Mesothelial cell of epicardium (in vitro differentiated cells): ENCODE measurements around the gene FUS. TPM values are rescaled to one million over a fixed set of nuclear protein-coding genes. Genes with fewer than 3 reads are reported as not detected.
A peak's percentile ranks its signal among the peaks of the same experiment; 100 is the strongest.
"Not testable (repeated sequence)": the region's sequence is repeated elsewhere in the genome, so short reads cannot be mapped to it uniquely, and the experiment has no call there.

Source experiments
- DNase-seq, 2 experiments: peaks; one replicate each; pipeline ENCODE4 v3.0.0; 2021; ENCODE audit warnings: low spot score in 2 of 2; ENCODE audit not compliant: unreplicated experiment in 2 of 2
- H3K27ac Mint-ChIP-seq: 2 replicates; pipeline ENCODE4 v1.8.0; 2021; ENCODE audit warnings: mixed read lengths
- H3K27me3 Mint-ChIP-seq: 2 replicates; pipeline ENCODE4 v1.8.0; 2021; ENCODE audit warnings: low read depth, mixed read lengths
- H3K36me3 Mint-ChIP-seq: 2 replicates; pipeline ENCODE4 v1.8.0; 2021; ENCODE audit warnings: mixed read lengths
- H3K4me1 Mint-ChIP-seq: 2 replicates; pipeline ENCODE4 v1.8.0; 2021; ENCODE audit warnings: mixed read lengths
- H3K4me3 Mint-ChIP-seq: 2 replicates; pipeline ENCODE4 v1.8.0; 2021; ENCODE audit warnings: mild to moderate bottlenecking, moderate library complexity, mixed read lengths
- H3K9me3 Mint-ChIP-seq: 2 replicates; pipeline ENCODE4 v1.8.0; 2021; ENCODE audit warnings: mixed read lengths
- total RNA-seq: library from RNA; stranded (reverse); gene quantifications from 3 replicates; pipeline ENCODE4 v1.2.1, GENCODE V29; 2021
- TF ChIP-seq, protein P1 (sequence below): fragments of 200-600 bp; sonication (generic); IDR thresholded peaks from one replicate; pipeline ENCODE4 v1.5.0; 2021; ENCODE audit warnings: antibody characterized with exemption; ENCODE audit not compliant: unreplicated experiment

The FUS gene
- total RNA-seq, 1 donor from 2014 or later = 718 TPM

DNA sequence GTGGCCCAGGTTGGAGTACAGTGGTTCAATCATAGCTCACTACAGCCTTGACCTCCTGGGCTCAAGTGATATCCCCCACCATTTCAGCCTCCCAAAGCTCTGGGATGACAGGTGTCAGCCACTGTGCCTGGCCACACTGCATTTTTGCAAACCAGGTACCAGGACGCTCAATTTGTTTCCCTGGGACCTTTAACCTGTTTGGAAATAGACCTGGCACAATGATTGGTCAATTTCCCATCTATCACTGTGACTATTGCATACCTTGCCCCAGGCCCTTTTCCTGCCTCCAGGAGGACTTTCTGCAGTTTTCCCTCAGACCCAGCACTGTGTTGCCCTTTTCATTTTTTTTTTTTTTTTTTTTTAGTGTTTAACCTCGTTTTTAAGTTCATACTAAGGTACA, 11.1 kb upstream of the FUS start:
- H3K27ac Mint-ChIP-seq = no peak overlapping the region
- DNase-seq = no peak
- H3K27me3 Mint-ChIP-seq = no peaks in the 10 kb centered on the region
- peaks cover 3% of the 10 kb centered on the region for H3K4me1 Mint-ChIP-seq
- TF ChIP-seq, protein P1, sequence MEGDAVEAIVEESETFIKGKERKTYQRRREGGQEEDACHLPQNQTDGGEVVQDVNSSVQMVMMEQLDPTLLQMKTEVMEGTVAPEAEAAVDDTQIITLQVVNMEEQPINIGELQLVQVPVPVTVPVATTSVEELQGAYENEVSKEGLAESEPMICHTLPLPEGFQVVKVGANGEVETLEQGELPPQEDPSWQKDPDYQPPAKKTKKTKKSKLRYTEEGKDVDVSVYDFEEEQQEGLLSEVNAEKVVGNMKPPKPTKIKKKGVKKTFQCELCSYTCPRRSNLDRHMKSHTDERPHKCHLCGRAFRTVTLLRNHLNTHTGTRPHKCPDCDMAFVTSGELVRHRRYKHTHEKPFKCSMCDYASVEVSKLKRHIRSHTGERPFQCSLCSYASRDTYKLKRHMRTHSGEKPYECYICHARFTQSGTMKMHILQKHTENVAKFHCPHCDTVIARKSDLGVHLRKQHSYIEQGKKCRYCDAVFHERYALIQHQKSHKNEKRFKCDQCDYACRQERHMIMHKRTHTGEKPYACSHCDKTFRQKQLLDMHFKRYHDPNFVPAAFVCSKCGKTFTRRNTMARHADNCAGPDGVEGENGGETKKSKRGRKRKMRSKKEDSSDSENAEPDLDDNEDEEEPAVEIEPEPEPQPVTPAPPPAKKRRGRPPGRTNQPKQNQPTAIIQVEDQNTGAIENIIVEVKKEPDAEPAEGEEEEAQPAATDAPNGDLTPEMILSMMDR = no peak
- H3K36me3 Mint-ChIP-seq = no peaks in the 10 kb centered on the region
- no peaks in the 10 kb centered on the region for H3K9me3 Mint-ChIP-seq
- no peak overlapping the region for H3K4me3 Mint-ChIP-seq

DNA sequence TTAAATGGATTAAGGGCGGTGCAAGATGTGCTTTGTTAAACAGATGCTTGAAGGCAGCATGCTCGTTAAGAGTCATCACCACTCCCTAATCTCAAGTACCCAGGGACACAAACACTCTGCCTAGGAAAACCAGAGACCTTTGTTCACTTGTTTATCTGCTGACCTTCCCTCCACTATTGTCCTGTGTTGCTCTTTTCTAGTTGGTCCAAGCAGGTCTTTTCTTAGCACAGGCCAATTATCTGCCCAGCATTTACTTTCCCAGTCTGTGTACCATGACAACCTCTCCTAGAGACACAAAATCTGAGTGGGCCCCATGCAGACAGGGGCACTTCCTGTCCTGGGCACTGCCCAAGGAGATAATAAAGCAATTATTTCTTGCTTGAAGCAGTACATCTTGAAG, 9.9 kb upstream of the FUS start:
- H3K4me1 Mint-ChIP-seq, H3K9me3 Mint-ChIP-seq, H3K27me3 Mint-ChIP-seq, DNase-seq, H3K36me3 Mint-ChIP-seq, H3K4me3 Mint-ChIP-seq: not testable (repeated sequence)
- peak overlapping the region; percentile 28 for H3K27ac Mint-ChIP-seq

DNA sequence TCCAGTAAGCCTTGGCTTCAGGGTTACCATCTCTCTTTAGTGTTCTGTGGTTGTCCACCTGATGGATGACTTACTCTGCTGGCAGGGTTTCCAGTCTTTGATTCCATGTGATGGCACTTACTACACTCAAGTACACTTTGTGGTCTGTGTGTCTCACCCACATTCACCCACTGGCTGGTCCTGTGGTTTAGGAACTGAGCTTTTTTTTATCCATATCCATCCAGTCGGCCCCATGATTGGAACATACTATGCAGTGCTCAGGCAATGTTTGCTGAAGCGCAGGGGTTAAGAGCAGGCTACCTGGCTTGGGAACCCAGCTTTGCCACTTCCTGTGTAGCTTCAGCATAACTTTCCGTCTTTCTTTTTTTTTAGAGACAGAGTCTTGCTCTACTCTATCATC, 2.8 kb upstream of the FUS start:
- peaks cover 15% of the 10 kb centered on the region for H3K4me1 Mint-ChIP-seq
- H3K36me3 Mint-ChIP-seq = no peaks in the 10 kb centered on the region
- no peaks in the 10 kb centered on the region for H3K27me3 Mint-ChIP-seq
- TF ChIP-seq, protein P1 = no peak
- no peak for DNase-seq
- no peaks in the 10 kb centered on the region for H3K9me3 Mint-ChIP-seq
- no peak overlapping the region for H3K27ac Mint-ChIP-seq
- H3K4me3 Mint-ChIP-seq = no peak overlapping the region

DNA sequence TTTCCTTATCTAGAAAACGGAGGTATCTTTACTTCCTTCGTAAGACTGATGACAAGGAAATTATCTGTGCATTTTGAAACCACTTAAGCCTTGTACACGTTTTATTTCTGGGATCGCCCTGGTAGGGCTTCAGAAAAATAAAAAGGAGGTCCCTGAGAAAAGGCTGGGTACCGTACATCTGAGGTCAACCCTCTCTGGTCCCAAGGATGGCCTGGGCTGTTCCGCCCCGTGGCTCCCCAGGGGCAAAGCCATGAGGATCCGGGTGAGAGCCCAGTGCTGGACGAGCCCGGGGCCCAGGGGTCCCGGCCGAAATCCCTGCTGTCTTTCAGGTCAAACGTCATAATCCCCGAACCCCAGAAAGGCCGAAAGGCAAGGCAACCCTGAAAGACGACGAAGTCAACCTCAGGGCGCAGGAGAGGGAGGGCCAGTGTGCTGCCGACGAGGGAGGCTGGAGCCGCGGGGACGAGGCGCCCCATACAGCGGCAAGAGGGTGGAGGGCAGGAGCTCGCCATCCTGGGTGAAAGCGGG, 656 bp upstream of the FUS start:
- no peaks in the 10 kb centered on the region for H3K9me3 Mint-ChIP-seq
- DNase-seq = no peak
- peak overlapping the region; percentile 94 for H3K4me3 Mint-ChIP-seq
- H3K27me3 Mint-ChIP-seq = no peaks in the 10 kb centered on the region
- TF ChIP-seq, protein P1 = no peak
- peaks cover 3% of the 10 kb centered on the region for H3K36me3 Mint-ChIP-seq
- H3K4me1 Mint-ChIP-seq = peaks cover 35% of the 10 kb centered on the region
- peak overlapping the region; percentile 100 for H3K27ac Mint-ChIP-seq

DNA sequence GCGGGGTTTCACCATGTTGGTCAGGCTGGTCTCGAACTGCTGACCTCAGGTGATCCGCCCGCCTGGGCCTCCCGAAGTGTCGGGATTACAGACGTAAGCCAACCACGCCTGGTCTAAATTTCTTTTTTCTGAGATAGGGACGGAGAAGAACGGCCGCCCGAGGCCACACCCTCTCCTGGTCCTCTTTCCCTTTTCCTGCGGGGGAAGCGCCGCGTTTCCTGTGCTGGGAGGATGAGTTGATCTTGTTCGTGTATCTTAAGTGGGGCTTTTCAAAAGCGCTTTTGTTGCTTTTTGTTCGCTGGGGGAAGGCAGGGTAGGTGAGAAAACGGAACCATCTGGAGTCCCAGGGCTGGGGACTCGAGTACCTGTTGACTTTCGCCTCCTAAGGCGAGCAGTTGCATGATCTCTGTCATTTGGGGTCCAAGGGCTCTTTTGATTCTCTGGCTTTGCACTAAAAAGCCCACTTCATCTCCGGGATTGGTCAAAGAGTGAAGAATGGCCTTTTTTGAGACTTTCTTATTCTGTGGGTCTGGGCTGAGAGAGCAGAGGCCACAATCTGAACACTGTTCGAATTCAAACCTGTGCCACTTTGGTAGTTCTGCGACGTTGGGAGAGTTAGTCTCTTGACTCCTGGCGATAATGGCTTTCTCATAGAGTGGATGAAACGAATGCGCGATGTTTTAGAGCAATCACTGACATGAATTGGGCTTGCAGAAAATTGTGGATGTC, 1.3 kb downstream of the FUS start:
- Mint-ChIP-seq H3K27ac (peak overlapping the region; percentile 100), H3K4me1 (peaks cover 35% of the 10 kb centered on the region), H3K36me3 (peaks cover 18% of the 10 kb centered on the region), H3K27me3 (no peaks in the 10 kb centered on the region), H3K4me3 (peak overlapping the region; percentile 94), H3K9me3 (no peaks in the 10 kb centered on the region)
- DNase-seq = peak in 1 of 2 experiments; percentile 41
- TF ChIP-seq, protein P1 = no peak

DNA sequence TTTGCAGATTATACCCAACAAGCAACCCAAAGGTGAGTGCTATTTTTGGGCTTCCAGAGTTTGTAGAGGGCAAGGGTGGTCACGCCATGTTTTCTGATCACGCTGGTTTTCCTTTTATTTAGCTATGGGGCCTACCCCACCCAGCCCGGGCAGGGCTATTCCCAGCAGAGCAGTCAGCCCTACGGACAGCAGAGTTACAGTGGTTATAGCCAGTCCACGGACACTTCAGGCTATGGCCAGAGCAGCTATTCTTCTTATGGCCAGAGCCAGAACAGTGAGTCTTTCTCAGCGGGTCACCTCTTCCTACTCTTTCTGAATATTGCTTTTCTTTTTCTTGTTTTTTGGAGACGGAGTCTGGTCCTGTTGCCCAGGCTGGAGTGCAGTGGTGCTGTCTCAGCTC, 2.5 kb downstream of the FUS start:
- H3K36me3 Mint-ChIP-seq = peaks cover 29% of the 10 kb centered on the region
- peak overlapping the region; percentile 94 for H3K4me3 Mint-ChIP-seq
- H3K4me1 Mint-ChIP-seq = peaks cover 35% of the 10 kb centered on the region
- TF ChIP-seq, protein P1 = no peak
- no peaks in the 10 kb centered on the region for H3K9me3 Mint-ChIP-seq
- no peaks in the 10 kb centered on the region for H3K27me3 Mint-ChIP-seq
- peak overlapping the region; percentile 47 for H3K27ac Mint-ChIP-seq
- no peak for DNase-seq
